Fibroblast of skin of left quadriceps (primary cell): ENCODE results near the gene C4BPA.

ENCODE experiments used
- DNase-seq, 2 experiments: peaks; one replicate each; pipeline ENCODE4 v3.0.0-alpha.2; 2013; ENCODE audit warnings: low read depth in 2 of 2

C4BPA gene

GRCh38 chr1:207103892-207104373 lies at the start of gene C4BPA:
TSS of gene C4BPA (plus strand) at chr1:207104233. CDS start at chr1:207113026, 8,793 bp downstream.
- DNase-seq, result no peak

DNA sequence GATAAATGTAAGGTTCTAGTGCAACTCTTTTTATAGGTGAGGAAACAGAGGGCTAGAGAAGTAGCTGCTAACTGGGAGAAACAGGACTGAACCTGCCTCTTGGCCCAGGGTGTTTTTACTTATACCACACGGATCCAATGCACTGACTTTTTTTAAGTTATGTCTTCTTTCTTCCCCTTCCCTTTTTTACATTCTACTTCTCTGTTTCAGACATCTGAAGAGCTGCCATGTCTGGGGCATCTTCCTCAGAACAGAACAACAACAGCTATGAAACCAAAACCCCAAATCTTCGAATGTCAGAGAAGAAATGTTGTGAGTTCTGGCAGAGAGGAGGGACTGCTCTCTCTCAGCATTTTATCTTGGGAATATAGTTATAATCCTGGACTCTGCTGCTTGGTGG lies 49.5 kb upstream of the C4BPA start:
- no peak for DNase-seq

- no peak for DNase-seq
Measured at GRCh38 chr1:207055386-207056001, 48.5 kb upstream of the C4BPA start.

DNA sequence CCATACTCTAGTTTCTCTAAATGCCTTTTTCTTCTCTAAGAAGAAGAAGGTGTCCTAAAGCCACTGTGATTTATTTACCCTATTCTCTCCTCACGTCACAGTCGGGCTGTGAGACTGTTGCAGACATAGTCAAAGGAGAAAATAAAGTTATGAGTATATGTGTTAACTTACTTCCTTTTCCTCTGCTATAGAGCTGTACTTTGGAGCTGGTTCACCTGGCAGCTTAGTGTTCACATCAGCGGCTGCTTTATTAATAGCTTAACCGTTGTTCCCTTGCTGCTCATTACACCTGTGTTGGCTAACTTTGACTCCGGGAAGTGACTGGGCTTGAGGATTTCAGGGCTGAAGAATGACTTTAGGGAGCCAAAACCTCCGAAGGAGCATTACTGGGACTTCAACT lies 47.4 kb upstream of the C4BPA start:
- DNase-seq, result no peak

DNA sequence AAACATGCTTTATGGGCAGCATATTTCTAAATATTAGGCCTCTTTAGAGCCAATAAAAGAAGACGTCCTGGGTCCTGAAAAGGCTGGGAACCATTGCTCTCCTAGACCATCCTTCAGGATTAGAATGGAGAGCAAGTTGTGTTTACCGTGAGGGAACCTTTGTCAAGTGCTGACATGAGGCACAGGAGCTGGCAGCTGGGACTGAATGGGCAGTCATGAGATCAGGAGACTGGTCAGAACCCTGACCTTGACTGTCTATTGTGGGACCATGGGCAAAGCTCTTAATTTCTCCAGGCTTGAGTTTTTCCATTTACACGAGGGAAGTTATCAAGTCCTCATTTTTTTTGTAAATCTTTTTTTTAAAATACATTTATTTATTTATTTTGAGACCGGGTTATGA lies 45.8 kb upstream of the C4BPA start:
- DNase-seq, result no peak

- no peak for DNase-seq
Measured at GRCh38 chr1:207058878-207059867, 44.9 kb upstream of the C4BPA start.

- DNase-seq, result no peak
Measured at GRCh38 chr1:207059881-207060280, 44.2 kb upstream of the C4BPA start.

GRCh38 chr1:207060596-207060995 lies 43.4 kb upstream of the C4BPA start:
- DNase-seq, result no peak

GRCh38 chr1:207062058-207062457 lies 42.0 kb upstream of the C4BPA start:
- DNase-seq, result no peak

DNA sequence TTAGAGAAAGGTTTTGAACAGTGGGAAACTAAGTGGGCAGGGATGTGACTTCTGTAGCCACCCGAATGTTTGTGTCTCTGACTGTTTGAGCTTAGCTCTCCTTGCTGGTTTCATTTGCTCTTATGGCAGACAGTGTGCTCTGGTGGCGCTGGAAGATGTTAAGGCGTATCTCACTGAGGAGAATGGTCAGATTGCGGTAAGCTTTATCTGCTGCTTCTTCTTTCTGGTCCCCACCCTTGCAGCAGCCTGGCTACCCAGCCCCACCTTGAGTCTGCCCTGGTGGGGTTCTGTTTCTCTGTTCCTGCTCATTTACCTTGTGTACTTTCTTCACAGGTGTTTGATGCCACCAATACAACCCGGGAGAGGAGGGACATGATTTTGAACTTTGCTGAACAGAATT lies 41.0 kb upstream of the C4BPA start:
- DNase-seq, result no peak

DNA sequence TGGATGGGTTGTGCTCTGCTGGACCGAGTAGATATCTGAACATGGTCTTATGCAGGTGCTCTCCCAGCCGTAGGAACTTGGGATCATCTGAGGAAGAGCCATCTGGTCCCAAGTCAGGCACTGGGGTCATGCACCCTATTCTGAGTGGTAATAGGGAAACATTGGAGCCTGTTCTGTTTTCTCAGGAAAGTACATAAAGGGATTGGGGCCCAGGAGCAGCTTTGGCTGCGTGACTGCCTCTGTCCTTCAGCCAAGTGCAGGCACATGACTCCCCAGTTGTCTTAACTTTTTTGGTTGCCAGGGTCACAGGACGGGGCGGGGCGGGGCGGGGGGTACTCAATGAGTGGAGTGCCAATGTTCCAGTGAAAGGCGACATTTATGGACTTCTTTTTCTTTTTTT lies 39.5 kb upstream of the C4BPA start:
- DNase-seq, result no peak

DNA sequence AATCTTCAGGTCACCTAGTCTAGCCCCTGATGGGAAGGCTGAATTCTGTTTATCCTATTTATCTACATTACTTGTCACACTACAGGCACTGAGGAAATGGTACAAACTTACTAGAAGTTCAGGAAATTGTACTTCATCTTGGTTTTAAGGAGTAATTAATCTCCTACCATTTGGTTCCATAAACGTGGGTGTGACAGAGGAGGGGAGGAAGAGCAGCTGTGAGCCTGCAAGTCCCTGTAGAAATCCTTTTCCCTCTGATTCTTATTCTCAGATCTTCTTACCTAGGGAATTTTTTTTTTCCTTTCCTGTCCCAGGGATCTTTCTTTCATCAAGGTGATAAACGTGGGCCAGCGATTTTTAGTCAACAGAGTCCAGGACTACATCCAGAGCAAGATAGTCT lies 36.8 kb upstream of the C4BPA start:
- no peak for DNase-seq

DNA sequence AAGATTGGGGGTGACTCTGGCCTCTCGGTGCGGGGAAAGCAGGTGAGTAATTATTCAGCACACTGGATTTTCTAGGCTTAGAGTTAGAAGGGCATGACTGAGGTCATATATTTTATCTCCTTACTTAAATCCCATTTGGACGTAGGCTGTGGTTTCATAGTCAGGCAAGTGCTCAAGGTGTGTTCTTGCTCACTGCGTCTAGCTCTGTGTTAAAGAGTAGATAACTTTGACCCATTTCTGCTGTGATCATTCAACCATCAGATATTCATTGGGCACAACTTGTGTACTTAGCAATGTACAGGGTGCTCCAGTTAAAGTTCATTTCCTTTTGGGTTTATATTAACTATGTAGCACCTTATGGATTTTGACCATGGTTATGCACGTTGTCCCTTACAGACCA lies 36.4 kb upstream of the C4BPA start:
- no peak for DNase-seq

GRCh38 chr1:207069061-207069460 lies 35.0 kb upstream of the C4BPA start:
- no peak for DNase-seq

GRCh38 chr1:207069858-207070506 lies 34.1 kb upstream of the C4BPA start:
- no peak for DNase-seq

DNA sequence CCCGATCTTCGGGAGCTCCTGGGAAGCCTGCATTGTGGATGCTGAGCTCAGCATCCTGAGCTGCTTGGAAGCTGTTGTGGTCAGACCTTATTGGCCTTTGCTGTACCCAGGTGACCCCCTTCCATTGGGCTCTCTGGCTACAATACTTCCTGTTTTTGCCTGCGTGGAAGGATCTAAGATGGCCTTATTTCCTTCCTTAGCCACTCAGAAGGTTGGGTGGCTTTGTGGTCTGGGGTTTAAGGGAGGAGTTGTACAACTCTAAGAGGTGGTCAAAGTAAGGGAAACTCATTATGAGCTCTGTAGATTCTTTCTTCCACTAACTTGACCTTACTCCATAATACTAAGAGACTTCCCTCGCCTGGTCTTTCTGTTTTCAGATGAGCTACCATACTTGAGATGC lies 33.2 kb upstream of the C4BPA start:
- no peak for DNase-seq

DNA sequence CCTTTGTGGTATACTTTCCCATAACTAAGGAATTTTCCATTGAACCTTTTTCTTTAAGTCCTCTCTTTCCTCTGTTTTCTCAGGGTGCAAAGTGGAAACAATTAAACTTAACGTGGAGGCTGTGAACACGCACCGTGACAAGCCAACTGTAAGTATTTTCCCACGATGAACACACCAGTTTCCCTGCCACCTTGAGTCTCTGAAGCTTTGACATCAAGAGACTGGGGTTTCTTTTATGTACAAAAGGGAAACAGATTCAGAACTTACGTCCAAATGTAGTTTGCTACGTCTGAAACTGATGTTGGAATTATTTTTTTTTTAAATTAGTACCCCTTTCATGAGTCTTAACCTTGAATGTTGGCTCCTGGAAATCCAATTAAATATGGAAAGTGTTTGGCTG lies 32.6 kb upstream of the C4BPA start:
- no peak for DNase-seq

- no peak for DNase-seq
Measured at GRCh38 chr1:207072233-207072632, 31.8 kb upstream of the C4BPA start.

- no peak for DNase-seq
Measured at GRCh38 chr1:207073906-207074820, 29.9 kb upstream of the C4BPA start.

DNA sequence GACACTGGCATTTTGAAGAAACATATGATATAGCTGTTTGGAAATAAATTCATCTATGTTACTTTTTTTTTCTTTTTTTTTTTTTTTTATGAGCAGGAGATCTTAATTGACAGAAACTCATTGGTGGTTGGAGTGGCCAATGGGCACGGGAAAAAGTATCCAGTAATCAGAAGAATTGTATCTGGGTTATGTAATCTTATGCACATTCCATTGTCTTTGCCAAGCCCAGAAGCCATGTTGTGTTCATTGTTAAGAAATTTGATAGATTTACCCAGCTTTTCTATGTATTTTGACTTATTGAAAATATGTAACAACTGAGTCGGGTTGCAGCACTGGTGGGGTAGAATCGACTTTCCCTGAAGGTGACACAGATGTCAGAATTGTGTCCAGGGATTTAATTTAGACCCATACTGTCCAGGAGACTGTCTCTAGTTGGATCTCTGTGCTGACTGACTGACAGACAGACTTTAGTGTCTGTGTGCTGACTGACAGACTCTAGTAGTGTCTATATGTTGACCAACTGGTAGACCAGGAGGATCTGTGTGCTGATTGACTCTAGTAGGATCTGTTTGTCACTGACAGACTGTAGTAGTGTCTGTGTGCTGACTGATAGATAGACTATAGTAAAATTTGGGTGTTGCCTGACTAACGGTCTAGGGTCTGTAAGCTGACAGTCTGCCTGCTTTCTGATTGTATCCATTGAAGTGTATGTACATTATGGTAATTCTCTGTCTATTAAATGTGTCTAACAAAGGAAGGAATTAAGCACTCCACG lies 27.7 kb upstream of the C4BPA start:
- no peak for DNase-seq

DNA sequence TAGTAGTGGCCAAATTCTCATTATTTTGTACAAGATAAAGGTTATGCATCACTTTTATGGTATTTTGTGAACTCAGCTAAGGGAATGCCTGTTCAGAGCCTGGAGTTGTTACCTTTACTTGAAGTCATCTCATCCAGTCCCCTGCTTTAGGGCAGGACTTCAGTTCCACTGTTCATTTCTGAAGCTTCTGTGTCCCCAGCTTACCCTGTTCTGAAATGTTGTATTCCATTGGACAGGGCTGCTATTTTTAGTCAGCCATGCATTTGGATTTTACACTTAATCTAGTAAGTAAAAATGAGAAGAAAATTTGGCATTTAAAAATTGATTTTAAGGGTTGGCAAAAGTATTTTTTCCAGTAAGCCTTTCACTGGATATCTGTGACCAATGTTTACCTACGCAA lies 27.0 kb upstream of the C4BPA start:
- no peak for DNase-seq
